SK-N-MC (cell line): ENCODE measurements around the gene PTRHD1.

ENCODE experiments used
- EZH2 ChIP-seq: fragments of 200-600 bp; sonication (generic); IDR thresholded peaks from one replicate; pipeline ENCODE4 v1.6.1; 2017; ENCODE audit warnings: antibody characterized with exemption
- FOXP2 ChIP-seq: optimal IDR thresholded peaks from 2 replicates; pipeline ENCODE3; 2011; ENCODE audit warnings: mild to moderate bottlenecking, moderate library complexity; ENCODE audit not compliant: insufficient read depth; ENCODE audit errors: extremely low read length, control extremely low read depth

- TF ChIP-seq EZH2 (no peak), FOXP2 (no peak)
These were observed 18.8 kb downstream of the PTRHD1 start for GRCh38 chr2:24774373-24774772.
